SK-N-SH (cell line): ENCODE results near the gene DDR1. TPM values are rescaled to one million over a fixed set of nuclear protein-coding genes. Genes with fewer than 3 reads are reported as not detected.
A peak's percentile ranks its signal among the peaks of the same experiment; 100 is the strongest.
"Not testable (repeated sequence)": the region's sequence is repeated elsewhere in the genome, so short reads cannot be mapped to it uniquely, and the experiment has no call there.

Experiments used
- CTCF ChIA-PET: fragments of 300-600, 350-600 bp; formaldehyde crosslinking; extraction: SDS; loops from one replicate; lab custom pipeline; 2021; lab: Yijun Ruan, JAX
- POLR2A ChIA-PET: fragments of 350-600 bp; sonication (Branson Sonifier 250); formaldehyde crosslinking; extraction: SDS; loops from one replicate; lab custom pipeline; 2020; ENCODE audit warnings: antibody characterized with exemption, inconsistent platforms; lab: Yijun Ruan, JAX
- DNase-seq: peaks from one replicate; pipeline ENCODE4 v3.0.0; 2012
- H2AFZ ChIP-seq: fragments of 200-600 bp; sonication (generic); 2 replicates; pipeline ENCODE4 v1.8.1; 2016; ENCODE audit warnings: antibody characterized with exemption, mild to moderate bottlenecking, low read depth
- H3F3A ChIP-seq: fragments of 200-600 bp; sonication (generic); replicated peaks from 2 replicates; pipeline ENCODE3; 2016; ENCODE audit warnings: antibody characterized with exemption, mild to moderate bottlenecking; ENCODE audit not compliant: insufficient read depth
- H3K27ac ChIP-seq, 2 experiments: fragments of 200-500 bp in 1 of 2; fragments of 200-600 bp in 1 of 2; sonication (Bioruptor generic) in 1 of 2; sonication (generic), shearing (Covaris generic) in 1 of 2; 2 replicates each; pipeline versions ENCODE4 v1.5.1 to v1.6.1; 2014 to 2016; ENCODE audit warnings: low read depth in 2 of 2, inconsistent platforms in 1 of 2, low read length in 1 of 2, mild to moderate bottlenecking in 1 of 2, mixed read lengths in 1 of 2
- H3K27me3 ChIP-seq: fragments of 200-600 bp; sonication (generic), shearing (Covaris generic); 2 replicates; pipeline ENCODE4 v1.6.1; 2016; ENCODE audit warnings: mixed run types; ENCODE audit not compliant: insufficient read depth
- H3K36me3 ChIP-seq, 2 experiments: fragments of 200-500 bp in 1 of 2; fragments of 200-600 bp in 1 of 2; sonication (Bioruptor generic) in 1 of 2; sonication (generic) in 1 of 2; replicated peaks in 1 of 2; 2 replicates each; pipeline versions ENCODE3 to v1.5.1; 2014 to 2016; ENCODE audit warnings: low read length in 1 of 2, mild to moderate bottlenecking in 1 of 2; ENCODE audit not compliant: insufficient read depth in 2 of 2, control insufficient read depth in 1 of 2
- H3K4me1 ChIP-seq, 2 experiments: fragments of 200-500 bp in 1 of 2; fragments of 200-600 bp in 1 of 2; sonication (Bioruptor generic) in 1 of 2; sonication (generic), shearing (Covaris generic) in 1 of 2; 2 replicates each; pipeline versions ENCODE4 v1.5.1 to v1.6.1; 2014 to 2016; ENCODE audit warnings: low read depth in 1 of 2, low read length in 1 of 2, mixed run types in 1 of 2; ENCODE audit not compliant: insufficient read depth in 2 of 2, control insufficient read depth in 1 of 2
- H3K4me2 ChIP-seq: fragments of 200-600 bp; sonication (generic), shearing (Covaris generic); 2 replicates; pipeline ENCODE4 v1.6.1; 2017; ENCODE audit warnings: mixed run types
- H3K4me3 ChIP-seq, 2 experiments: fragments of 200-500 bp in 1 of 2; fragments of 200-600 bp in 1 of 2; sonication (Bioruptor generic) in 1 of 2; sonication (generic), shearing (Covaris generic) in 1 of 2; 2 replicates each; pipeline versions ENCODE4 v1.5.1 to v1.8.1; 2014 to 2016; ENCODE audit warnings: low read depth in 2 of 2, inconsistent platforms in 1 of 2, low read length in 1 of 2, mild to moderate bottlenecking in 1 of 2, mixed read lengths in 1 of 2, moderate library complexity in 1 of 2
- H3K79me2 ChIP-seq: fragments of 200-600 bp; sonication (generic); 2 replicates; pipeline ENCODE4 v1.8.1; 2017; ENCODE audit warnings: mild to moderate bottlenecking; ENCODE audit not compliant: insufficient read depth
- H3K9ac ChIP-seq: fragments of 200-600 bp; sonication (generic); 2 replicates; pipeline ENCODE4 v1.6.1; 2017; ENCODE audit warnings: mixed run types
- H3K9me2 ChIP-seq: fragments of 200-600 bp; sonication (generic); 2 replicates; pipeline ENCODE4 v1.6.1; 2017; ENCODE audit warnings: mixed run types
- H3K9me3 ChIP-seq: fragments of 200-600 bp; sonication (generic); 2 replicates; pipeline ENCODE4 v1.6.1; 2017; ENCODE audit warnings: mixed run types, mild to moderate bottlenecking, moderate library complexity
- H4K20me1 ChIP-seq: fragments of 200-600 bp; sonication (generic); 2 replicates; pipeline ENCODE4 v1.6.1; 2017; ENCODE audit warnings: mild to moderate bottlenecking, mixed run types; ENCODE audit not compliant: insufficient read depth
- EZH2phosphoT487 ChIP-seq: fragments of 200-600 bp; sonication (generic); IDR thresholded peaks from 2 replicates; pipeline ENCODE4 v1.6.1; 2017; ENCODE audit warnings: low read depth, mixed run types, mild to moderate bottlenecking, antibody characterized with exemption, moderate library complexity, borderline replicate concordance
- FOXM1 ChIP-seq: IDR thresholded peaks from 2 replicates; pipeline ENCODE4 v1.4.0; 2012; ENCODE audit warnings: low read depth, mild to moderate bottlenecking
- GATA2 ChIP-seq: sonication (generic); formaldehyde crosslinking; IDR thresholded peaks from 2 replicates; pipeline ENCODE4 v1.5.0; 2020; ENCODE audit warnings: mild to moderate bottlenecking, missing genetic modification reagents
- JUND ChIP-seq: IDR thresholded peaks from 2 replicates; pipeline ENCODE4 v1.4.0; 2012
- PBX3 ChIP-seq: IDR thresholded peaks from 2 replicates; pipeline ENCODE4; 2012
- RCOR1 ChIP-seq: fragments of 150-350 bp; IDR thresholded peaks from 2 replicates; pipeline ENCODE4 v1.6.1; 2017; ENCODE audit warnings: antibody characterized with exemption, low read length
- RFX5 ChIP-seq: IDR thresholded peaks from 2 replicates; pipeline ENCODE4 v1.6.1; 2012; ENCODE audit warnings: mild to moderate bottlenecking, improper control_type of control experiment, low read length
- RXRA ChIP-seq: IDR thresholded peaks from 2 replicates; pipeline ENCODE4 v1.4.0; 2012; ENCODE audit warnings: low read depth, mild to moderate bottlenecking, borderline replicate concordance
- TAF1 ChIP-seq: IDR thresholded peaks from 2 replicates; pipeline ENCODE4 v1.6.1; 2012; ENCODE audit warnings: low read depth, mild to moderate bottlenecking, low read length, moderate library complexity, borderline replicate concordance
- WGBS: methylation state at CpG from one replicate; pipeline ENCODE4 v1.1.6; 2017; ENCODE audit warnings: low lambda C conversion rate; 5-methylcytosine and 5-hydroxymethylcytosine counted together
- polyA plus RNA-seq, 3 experiments: library from polyadenylated mRNA; depleted of rRNA; stranded (reverse); fragments of >200 nt; gene quantifications; 2 replicates each; pipeline ENCODE4 v1.2.3, GENCODE V29; 2012
- TF ChIP-seq, protein P1 (sequence below): IDR thresholded peaks from 2 replicates; pipeline ENCODE4 v1.4.0; 2012; ENCODE audit warnings: low read depth, borderline replicate concordance
- TF ChIP-seq, protein P2 (sequence below): IDR thresholded peaks from 2 replicates; pipeline ENCODE4 v1.4.0; 2012; ENCODE audit warnings: low read depth, borderline replicate concordance

DDR1 gene
- polyA plus RNA-seq, 1 of the 3 experiments (the other 2 are of a cell fraction) = 52.8 TPM

DNA sequence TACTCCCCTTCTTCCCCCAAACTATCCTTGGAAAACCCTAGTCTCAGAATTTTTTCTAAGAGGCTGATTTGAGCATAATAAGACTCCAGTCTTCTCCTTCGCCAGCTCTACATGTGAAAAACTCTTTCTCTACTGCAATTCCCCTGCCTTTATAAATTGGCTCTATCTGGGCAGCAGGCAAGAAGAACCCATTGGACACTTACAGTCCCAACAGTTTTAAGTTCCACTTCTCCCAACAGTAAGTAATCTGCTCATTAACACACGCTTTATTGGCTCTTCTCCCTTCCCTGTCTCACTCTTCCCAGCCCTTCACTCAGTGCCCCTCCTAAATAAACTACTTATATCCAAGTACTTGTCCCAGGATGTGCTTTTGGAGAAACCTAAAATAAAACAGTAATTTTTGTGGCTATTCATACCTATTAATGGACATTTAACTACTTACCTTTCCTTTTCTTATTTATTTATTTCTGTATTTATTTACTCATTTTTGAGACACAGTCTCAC, 11.1 kb upstream of the DDR1 start (continued):
- TF ChIP-seq, protein P1, sequence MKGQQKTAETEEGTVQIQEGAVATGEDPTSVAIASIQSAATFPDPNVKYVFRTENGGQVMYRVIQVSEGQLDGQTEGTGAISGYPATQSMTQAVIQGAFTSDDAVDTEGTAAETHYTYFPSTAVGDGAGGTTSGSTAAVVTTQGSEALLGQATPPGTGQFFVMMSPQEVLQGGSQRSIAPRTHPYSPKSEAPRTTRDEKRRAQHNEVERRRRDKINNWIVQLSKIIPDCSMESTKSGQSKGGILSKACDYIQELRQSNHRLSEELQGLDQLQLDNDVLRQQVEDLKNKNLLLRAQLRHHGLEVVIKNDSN = no peak
- TF ChIP-seq EZH2phosphoT487 = no peak
- TF ChIP-seq, protein P2, sequence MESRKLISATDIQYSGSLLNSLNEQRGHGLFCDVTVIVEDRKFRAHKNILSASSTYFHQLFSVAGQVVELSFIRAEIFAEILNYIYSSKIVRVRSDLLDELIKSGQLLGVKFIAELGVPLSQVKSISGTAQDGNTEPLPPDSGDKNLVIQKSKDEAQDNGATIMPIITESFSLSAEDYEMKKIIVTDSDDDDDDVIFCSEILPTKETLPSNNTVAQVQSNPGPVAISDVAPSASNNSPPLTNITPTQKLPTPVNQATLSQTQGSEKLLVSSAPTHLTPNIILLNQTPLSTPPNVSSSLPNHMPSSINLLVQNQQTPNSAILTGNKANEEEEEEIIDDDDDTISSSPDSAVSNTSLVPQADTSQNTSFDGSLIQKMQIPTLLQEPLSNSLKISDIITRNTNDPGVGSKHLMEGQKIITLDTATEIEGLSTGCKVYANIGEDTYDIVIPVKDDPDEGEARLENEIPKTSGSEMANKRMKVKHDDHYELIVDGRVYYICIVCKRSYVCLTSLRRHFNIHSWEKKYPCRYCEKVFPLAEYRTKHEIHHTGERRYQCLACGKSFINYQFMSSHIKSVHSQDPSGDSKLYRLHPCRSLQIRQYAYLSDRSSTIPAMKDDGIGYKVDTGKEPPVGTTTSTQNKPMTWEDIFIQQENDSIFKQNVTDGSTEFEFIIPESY = no peak

- WGBS = 85% methylated on average over 3 of the region's 3 CpGs
- H3K79me2 ChIP-seq, H3K4me3 ChIP-seq, H3K27ac ChIP-seq, H2AFZ ChIP-seq, H3K9me3 ChIP-seq, H3F3A ChIP-seq, POLR2A ChIA-PET, DNase-seq, H3K4me2 ChIP-seq, H3K27me3 ChIP-seq, H3K9me2 ChIP-seq, H4K20me1 ChIP-seq, H3K9ac ChIP-seq, H3K36me3 ChIP-seq: not testable (repeated sequence)
- CTCF ChIA-PET = interaction anchor here (0.7 to 1.2 kb wide), 3 partner anchors 12 to 143 kb away, joined by 3 to 5 read pairs (median 3); no protein-coding TSS in a partner anchor
- H3K4me1 ChIP-seq = peaks cover 4 to 17% of the 10 kb centered on the region in 2 experiments; a peak in 2 of 4 replicates
Measured at GRCh38 chr6:30873795-30874194, 10.5 kb upstream of the DDR1 start.

DNA sequence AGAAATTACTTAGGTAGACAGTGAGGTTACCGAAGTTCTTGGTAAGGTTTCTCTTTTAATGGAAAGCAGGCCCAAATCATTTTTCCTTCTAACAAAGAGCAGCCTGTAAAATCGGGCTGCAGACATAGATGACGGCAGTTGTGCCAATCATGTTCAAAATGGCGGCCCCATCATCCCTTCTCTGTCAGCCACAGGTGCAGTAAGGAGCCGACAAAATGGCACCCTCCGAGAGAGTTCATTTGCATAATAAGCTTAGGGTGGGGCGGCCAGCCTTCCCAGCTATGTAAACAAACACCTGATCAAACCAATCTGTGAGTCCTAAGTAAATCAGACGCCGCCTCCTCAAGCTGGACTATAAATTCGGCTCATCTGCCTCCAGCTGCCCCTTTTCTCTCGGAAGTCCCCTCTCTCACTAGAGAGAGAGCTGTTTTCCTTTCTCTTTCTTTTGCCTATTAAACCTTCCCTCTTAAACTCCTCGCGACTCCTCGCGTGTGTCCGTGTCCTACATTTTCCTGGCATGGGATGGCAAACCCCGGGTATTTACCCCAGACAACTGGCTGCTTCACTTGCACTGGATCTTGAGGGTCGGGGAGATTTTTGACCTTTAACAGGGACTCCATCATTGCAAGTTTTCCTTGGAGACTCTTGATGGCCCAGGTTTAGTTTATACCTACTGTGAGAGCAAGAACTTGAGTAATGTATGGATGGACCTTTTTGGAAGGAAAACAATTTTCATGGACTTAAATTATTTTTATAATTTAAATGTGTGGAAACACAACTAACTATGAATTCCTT, 8.9 kb upstream of the DDR1 start:
- Histone ChIP-seq H3F3A (peaks cover 8% of the 10 kb centered on the region), H3K4me2 (no peak overlapping the region), H3K36me3 (no peaks in the 10 kb centered on the region), H3K79me2 (no peaks in the 10 kb centered on the region), H4K20me1 (no peaks in the 10 kb centered on the region), H3K27ac (peak overlapping the region; percentile 40 to 87; a peak in 3 of 4 replicates), H3K9ac (peak overlapping the region; percentile 34; the same call in 1 of the 2 replicates), H3K4me1 (peaks cover 4 to 17% of the 10 kb centered on the region in 2 experiments; a peak in 2 of 4 replicates), H3K4me3 (no peak overlapping the region), H3K9me2 (no peaks in the 10 kb centered on the region), H3K27me3 (no peaks in the 10 kb centered on the region), H3K9me3 (0 out of 2 replicates have a peak, but pooled peaks cover 6% of the 10 kb centered on the region), H2AFZ (peak overlapping the region; percentile 63; the same call in 1 of the 2 replicates)
- no peak for DNase-seq
- TF ChIP-seq PBX3 (no peak), RFX5 (no peak), RCOR1 (no peak), FOXM1 (no peak), GATA2 (CRISPR knock-in tag) (no peak), JUND (no peak), TAF1 (no peak), RXRA (no peak)
- ChIA-PET POLR2A (no interaction called here), CTCF (interaction anchor here (0.7 to 1.6 kb wide), 4 partner anchors 20 to 212 kb away, joined by 3 to 6 read pairs (median 4); no protein-coding TSS in a partner anchor)
- WGBS = 86% methylated on average over 15 of the region's 18 CpGs
